WERI-Rb-1 (cell line): ENCODE results near the gene DGKI.

Experiments
- DNase-seq: peaks from one replicate; pipeline ENCODE4 v3.0.0-alpha.2; 2020
- H3K27ac ChIP-seq: fragments of 250-450 bp; sonication (Bioruptor Pico); 2 replicates; pipeline ENCODE4 v1.5.1; 2020; ENCODE audit warnings: mild to moderate bottlenecking, moderate library complexity
- H3K27me3 ChIP-seq: fragments of 250-450 bp; sonication (Bioruptor Pico); 2 replicates; pipeline ENCODE4 v1.5.1; 2021; ENCODE audit warnings: mild to moderate bottlenecking, low read depth, moderate library complexity; ENCODE audit not compliant: insufficient read depth, severe bottlenecking
- H3K36me3 ChIP-seq: fragments of 250-450 bp; sonication (Bioruptor Pico); 2 replicates; pipeline ENCODE4 v1.5.1; 2020; ENCODE audit warnings: mild to moderate bottlenecking, moderate library complexity
- H3K4me3 ChIP-seq: 2 replicates; pipeline ENCODE4 v1.5.1; 2011; ENCODE audit warnings: low read depth, mild to moderate bottlenecking, control low read depth, low read length
- H3K9me3 ChIP-seq: fragments of 250-450 bp; sonication (Bioruptor Pico); 2 replicates; pipeline ENCODE4 v1.5.1; 2021; ENCODE audit warnings: mild to moderate bottlenecking, moderate library complexity; ENCODE audit not compliant: severe bottlenecking
- TF ChIP-seq, protein P1 (sequence below): IDR thresholded peaks from 2 replicates; pipeline ENCODE4 v1.5.1; 2011; ENCODE audit warnings: low read depth, mild to moderate bottlenecking, control low read depth, inconsistent platforms, low read length

The DGKI gene

DNA sequence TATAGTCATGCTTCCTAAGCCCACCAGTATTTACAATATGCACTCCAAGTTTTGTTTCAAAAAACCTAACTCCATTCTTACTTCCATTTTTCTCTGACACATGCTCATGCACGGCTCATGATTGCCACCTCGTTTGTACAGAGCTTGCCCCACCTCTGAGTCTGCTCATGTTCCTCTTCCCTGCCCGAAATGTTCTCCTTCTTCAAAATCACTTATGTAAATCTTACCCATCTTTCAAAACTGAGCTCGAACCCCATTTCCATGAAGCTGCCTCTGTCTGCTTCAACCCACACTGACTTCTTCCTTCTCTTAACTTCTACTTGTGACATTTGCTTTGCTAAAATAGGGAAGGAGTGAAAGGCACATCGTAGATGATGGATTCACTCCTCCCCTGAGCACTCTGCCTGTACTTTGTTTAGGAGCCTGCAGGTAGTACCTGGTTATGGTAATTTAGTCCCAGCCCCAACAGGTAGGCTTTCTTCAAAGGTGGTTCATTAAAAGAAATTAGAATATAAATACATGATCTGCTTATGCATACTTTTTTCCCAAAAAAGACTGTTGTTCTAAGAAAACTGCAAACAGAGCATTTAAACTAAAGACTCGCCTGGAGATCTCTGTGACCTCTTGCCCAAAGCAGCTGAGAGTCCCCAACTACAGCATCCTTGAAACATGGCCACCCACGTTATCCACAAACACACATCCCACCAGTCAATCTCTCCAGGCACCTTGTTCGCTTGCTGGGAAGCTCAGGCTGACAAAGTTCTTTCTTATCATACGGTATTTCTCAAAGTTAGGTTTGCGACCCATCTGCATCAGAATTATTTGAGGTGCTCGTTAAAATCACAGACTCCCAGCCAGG, 172.0 kb downstream of the DGKI start:
- Histone ChIP-seq H3K36me3 (no peaks in the 10 kb centered on the region), H3K9me3 (no peaks in the 10 kb centered on the region), H3K4me3 (no peak overlapping the region), H3K27ac (no peak overlapping the region), H3K27me3 (no peaks in the 10 kb centered on the region)
- TF ChIP-seq, protein P1, sequence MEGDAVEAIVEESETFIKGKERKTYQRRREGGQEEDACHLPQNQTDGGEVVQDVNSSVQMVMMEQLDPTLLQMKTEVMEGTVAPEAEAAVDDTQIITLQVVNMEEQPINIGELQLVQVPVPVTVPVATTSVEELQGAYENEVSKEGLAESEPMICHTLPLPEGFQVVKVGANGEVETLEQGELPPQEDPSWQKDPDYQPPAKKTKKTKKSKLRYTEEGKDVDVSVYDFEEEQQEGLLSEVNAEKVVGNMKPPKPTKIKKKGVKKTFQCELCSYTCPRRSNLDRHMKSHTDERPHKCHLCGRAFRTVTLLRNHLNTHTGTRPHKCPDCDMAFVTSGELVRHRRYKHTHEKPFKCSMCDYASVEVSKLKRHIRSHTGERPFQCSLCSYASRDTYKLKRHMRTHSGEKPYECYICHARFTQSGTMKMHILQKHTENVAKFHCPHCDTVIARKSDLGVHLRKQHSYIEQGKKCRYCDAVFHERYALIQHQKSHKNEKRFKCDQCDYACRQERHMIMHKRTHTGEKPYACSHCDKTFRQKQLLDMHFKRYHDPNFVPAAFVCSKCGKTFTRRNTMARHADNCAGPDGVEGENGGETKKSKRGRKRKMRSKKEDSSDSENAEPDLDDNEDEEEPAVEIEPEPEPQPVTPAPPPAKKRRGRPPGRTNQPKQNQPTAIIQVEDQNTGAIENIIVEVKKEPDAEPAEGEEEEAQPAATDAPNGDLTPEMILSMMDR = no peak
- no peak for DNase-seq

DNA sequence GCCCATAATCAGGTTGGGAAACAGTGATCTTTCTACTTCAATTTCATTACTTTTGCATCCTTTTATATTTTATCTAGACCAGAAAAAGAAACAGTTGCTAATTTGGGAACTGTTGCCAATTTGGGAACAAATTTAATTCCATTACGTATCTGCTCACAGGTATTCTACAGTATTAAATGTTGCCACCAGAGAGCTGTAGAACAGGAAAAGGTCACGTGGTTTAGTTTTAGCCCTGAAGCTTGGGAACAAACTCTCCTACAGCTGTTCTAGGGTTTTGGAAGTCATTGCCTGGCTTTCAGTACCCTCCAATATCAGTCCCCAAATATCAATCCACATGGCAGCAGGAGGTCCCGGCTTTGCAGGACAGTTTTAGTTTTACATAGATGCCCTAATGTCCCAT, 172.7 kb downstream of the DGKI start:
- Histone ChIP-seq H3K27ac (no peak overlapping the region), H3K9me3 (no peaks in the 10 kb centered on the region), H3K27me3 (no peaks in the 10 kb centered on the region), H3K36me3 (no peaks in the 10 kb centered on the region), H3K4me3 (no peak overlapping the region)
- TF ChIP-seq, protein P1 = no peak
- no peak for DNase-seq

DNA sequence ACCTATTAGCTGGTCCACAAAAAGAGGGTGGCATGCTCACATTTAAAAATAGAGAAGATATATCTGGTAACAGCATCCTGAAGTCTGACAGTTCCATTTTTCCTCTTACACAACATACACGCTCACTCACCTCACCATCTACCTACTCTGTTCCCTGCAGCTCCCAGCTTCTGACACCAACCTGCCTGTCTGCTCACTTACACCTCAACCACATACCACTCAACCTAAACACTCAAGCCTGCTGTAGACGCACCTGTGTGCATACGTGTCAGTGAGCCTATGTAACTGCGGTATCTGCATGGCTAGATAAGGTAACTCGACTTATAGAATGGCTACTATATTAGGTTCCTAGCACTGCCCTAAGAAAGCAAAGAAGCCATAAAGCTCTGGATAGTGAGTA, 174.9 kb downstream of the DGKI start:
- no peak overlapping the region for H3K27ac ChIP-seq
- no peak overlapping the region for H3K4me3 ChIP-seq
- no peaks in the 10 kb centered on the region for H3K27me3 ChIP-seq
- H3K9me3 ChIP-seq = no peaks in the 10 kb centered on the region
- TF ChIP-seq, protein P1 = no peak
- H3K36me3 ChIP-seq = no peaks in the 10 kb centered on the region
- DNase-seq = no peak

DNA sequence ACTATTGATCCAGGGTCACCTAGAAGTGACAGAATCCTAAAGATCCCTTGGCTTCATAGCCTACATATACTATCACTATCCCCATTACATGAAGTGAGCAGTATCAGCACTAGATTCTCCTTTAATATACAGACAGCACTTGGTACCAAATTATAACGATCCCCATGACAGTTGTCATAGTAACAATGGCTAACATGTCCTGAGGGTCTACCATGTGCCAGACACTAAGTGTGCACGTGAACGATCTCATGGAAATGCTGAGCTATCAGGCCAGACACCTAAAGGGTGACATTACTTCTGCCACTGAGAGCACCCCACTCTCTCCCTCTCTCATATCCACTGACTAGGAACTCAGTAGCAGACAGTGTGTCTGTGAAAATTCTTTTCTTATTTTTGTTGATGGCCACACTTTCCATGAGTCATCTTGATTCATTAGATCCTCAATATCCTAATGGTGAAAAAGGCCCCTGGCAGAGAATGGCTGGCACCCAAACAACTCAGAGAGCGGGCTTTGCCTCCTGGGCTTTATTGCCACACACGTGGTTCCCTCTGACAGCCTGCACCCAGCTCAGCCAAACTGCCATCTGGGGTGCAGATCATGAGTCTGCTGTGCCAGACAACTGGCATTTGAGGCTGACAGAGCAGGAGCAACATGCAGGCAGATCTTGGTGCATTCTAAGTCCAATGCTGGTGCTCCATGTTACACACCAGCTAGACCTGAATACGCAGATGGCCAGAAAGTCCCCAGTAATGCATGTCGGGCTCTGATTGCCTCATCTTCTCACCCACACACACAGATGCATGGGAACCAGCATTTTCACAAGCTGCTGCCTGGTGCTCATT, 176.3 kb downstream of the DGKI start:
- no peak overlapping the region for H3K27ac ChIP-seq
- DNase-seq = no peak
- no peak overlapping the region for H3K4me3 ChIP-seq
- TF ChIP-seq, protein P1 = no peak
- no peaks in the 10 kb centered on the region for H3K9me3 ChIP-seq
- H3K27me3 ChIP-seq = no peaks in the 10 kb centered on the region
- no peaks in the 10 kb centered on the region for H3K36me3 ChIP-seq

DNA sequence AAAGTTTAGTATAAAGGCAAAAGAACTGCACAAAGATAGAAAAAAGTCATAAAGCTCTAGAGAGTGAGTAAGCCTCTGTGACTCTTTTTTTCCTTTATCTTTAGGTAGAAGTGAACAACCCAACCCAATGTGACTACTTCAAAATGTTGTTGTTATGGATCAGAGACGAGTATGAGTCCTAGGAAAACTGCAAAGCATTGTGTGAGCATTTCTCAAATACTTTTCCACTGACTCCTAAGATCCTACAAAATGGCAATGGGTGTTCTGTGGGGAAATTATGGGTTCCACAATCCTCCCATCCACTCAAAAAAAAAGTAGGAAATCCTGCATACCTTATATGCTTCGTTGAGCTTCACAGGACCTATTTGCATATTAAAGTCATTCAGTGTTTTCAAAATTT, 177.1 kb downstream of the DGKI start:
- DNase-seq = no peak
- TF ChIP-seq, protein P1 = no peak
- Histone ChIP-seq H3K27me3 (no peaks in the 10 kb centered on the region), H3K4me3 (no peak overlapping the region), H3K36me3 (no peaks in the 10 kb centered on the region), H3K27ac (no peak overlapping the region), H3K9me3 (no peaks in the 10 kb centered on the region)
